Loucy (cell line): Measurements from ENCODE around the gene MYO1D.

ENCODE experiments used
- CTCF ChIP-seq: fragments of 200-600 bp; sonication (generic); conservative IDR thresholded peaks from 2 replicates; pipeline ENCODE4 v1.5.1; 2014; ENCODE audit warnings: mild to moderate bottlenecking, antibody characterized with exemption, low read length
- EZH2phosphoT487 ChIP-seq: fragments of 200-600 bp; IDR thresholded peaks from 2 replicates; pipeline ENCODE4 v1.6.1; 2018; ENCODE audit warnings: antibody characterized with exemption, mild to moderate bottlenecking, moderate library complexity, borderline replicate concordance

- no peak for TF ChIP-seq CTCF
- no peak for TF ChIP-seq EZH2phosphoT487
Observed at GRCh38 chr17:32555611-32556310, 321.2 kb downstream of the MYO1D start.
